OCI-LY1 (cell line): Measurements from ENCODE around the gene DCC.

Source experiments
- EZH2 ChIP-seq: fragments of 200-600 bp; sonication (generic), shearing (Covaris generic); IDR thresholded peaks from 2 replicates; pipeline ENCODE4 v1.8.0; 2017; ENCODE audit warnings: borderline replicate concordance, mixed run types, mild to moderate bottlenecking, antibody characterized with exemption, low read length, moderate library complexity, mixed read lengths
- TF ChIP-seq, protein P1 (sequence below): fragments of 200-600 bp; sonication (generic), shearing (Covaris generic); IDR thresholded peaks from 2 replicates; pipeline ENCODE4 v1.5.1; 2017; ENCODE audit warnings: mild to moderate bottlenecking, antibody characterized with exemption, low read length, moderate library complexity, mixed read lengths

DNA sequence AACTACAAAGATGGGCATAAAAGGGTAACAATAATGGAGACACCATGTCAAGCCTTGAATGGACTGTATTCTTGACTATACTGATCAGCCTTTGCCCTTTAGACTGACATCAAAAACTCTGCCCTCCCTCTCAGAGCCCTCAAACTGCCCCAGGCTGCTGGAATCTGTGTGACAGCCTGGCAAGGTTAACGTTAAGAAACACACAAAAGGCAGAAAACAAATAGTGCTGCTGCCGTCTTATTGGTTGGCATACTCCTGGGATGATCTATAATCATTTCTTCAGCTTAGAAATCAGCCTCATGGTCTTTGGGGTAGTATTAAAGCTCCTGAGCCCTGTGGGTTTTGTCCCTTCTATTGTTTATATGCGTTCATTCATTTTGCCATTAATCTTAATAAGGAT is 338.0 kb downstream of the DCC start:
- TF ChIP-seq, protein P1, sequence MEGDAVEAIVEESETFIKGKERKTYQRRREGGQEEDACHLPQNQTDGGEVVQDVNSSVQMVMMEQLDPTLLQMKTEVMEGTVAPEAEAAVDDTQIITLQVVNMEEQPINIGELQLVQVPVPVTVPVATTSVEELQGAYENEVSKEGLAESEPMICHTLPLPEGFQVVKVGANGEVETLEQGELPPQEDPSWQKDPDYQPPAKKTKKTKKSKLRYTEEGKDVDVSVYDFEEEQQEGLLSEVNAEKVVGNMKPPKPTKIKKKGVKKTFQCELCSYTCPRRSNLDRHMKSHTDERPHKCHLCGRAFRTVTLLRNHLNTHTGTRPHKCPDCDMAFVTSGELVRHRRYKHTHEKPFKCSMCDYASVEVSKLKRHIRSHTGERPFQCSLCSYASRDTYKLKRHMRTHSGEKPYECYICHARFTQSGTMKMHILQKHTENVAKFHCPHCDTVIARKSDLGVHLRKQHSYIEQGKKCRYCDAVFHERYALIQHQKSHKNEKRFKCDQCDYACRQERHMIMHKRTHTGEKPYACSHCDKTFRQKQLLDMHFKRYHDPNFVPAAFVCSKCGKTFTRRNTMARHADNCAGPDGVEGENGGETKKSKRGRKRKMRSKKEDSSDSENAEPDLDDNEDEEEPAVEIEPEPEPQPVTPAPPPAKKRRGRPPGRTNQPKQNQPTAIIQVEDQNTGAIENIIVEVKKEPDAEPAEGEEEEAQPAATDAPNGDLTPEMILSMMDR: no peak
- no peak for TF ChIP-seq EZH2
